Neural crest cell (in vitro differentiated cells): ENCODE data around the gene CRYAA. TPM values are rescaled to one million over a fixed set of nuclear protein-coding genes. Genes with fewer than 3 reads are reported as not detected.

Experiments
- DNase-seq: peaks from one replicate; pipeline ENCODE4 v3.0.0; 2021; ENCODE audit warnings: low read depth, mixed read lengths, low spot score
- H3K27ac Mint-ChIP-seq: one replicate; pipeline ENCODE4 v1.8.0; 2021; ENCODE audit warnings: mild to moderate bottlenecking, mixed read lengths; ENCODE audit not compliant: unreplicated experiment
- H3K27me3 Mint-ChIP-seq: 2 replicates; pipeline ENCODE4 v1.8.0; 2021; ENCODE audit warnings: low read depth, mild to moderate bottlenecking, mixed read lengths
- H3K36me3 Mint-ChIP-seq: 2 replicates; pipeline ENCODE4 v1.8.0; 2021; ENCODE audit warnings: low read depth, mild to moderate bottlenecking, mixed read lengths
- H3K4me1 Mint-ChIP-seq: 2 replicates; pipeline ENCODE4 v1.8.0; 2021; ENCODE audit warnings: mixed read lengths
- H3K4me3 Mint-ChIP-seq: one replicate; pipeline ENCODE4 v1.8.0; 2021; ENCODE audit warnings: mild to moderate bottlenecking, mixed read lengths
- H3K9me3 Mint-ChIP-seq: 2 replicates; pipeline ENCODE4 v1.8.0; 2021; ENCODE audit warnings: mixed read lengths
- total RNA-seq: library from RNA; stranded (reverse); gene quantifications from 2 replicates; pipeline ENCODE4 v1.2.1, GENCODE V29; 2021
- TF ChIP-seq, protein P1 (sequence below): fragments of 200-600 bp; sonication (generic); conservative IDR thresholded peaks from 2 replicates; pipeline ENCODE4 v1.5.0; 2021; ENCODE audit warnings: antibody characterized with exemption, mild to moderate bottlenecking

The CRYAA gene
- total RNA-seq, 1 donor from 2014 or later = not detected

DNA sequence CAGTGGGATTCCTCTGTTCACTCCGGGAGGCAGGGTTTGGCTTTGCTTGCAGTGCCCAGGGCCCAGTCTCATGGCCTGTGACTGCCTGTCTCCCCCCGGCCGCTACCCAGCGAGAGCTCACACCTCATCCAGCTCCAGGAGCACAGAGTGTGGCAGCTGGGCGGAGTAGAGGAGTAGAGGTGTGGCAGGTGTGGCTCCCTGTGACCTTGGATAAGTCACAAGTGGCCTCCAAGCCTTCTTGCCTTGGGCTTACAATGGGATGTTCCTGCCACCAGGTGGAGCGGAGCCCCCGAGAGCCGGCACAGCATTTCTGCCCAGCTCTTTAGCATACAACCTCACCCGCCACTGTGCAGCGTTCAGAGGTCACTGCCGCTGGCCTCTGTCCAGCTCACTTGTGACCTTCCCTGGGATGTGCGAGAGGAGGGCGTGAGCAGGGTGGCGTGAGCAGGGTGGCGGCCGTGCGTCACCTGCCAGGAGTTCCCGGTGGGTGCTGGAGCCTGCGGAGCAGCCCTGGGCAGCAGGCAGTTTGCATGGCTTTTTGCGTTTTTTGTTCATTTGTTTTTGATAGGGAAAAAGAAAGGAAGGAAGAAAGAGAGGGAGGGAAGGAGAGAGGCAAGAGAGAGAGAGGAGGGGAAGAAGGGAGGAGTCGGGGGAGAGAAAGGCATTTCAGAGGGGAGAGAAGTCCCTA lies 42.4 kb downstream of the CRYAA start:
- no peak overlapping the region for H3K27ac Mint-ChIP-seq
- TF ChIP-seq, protein P1, sequence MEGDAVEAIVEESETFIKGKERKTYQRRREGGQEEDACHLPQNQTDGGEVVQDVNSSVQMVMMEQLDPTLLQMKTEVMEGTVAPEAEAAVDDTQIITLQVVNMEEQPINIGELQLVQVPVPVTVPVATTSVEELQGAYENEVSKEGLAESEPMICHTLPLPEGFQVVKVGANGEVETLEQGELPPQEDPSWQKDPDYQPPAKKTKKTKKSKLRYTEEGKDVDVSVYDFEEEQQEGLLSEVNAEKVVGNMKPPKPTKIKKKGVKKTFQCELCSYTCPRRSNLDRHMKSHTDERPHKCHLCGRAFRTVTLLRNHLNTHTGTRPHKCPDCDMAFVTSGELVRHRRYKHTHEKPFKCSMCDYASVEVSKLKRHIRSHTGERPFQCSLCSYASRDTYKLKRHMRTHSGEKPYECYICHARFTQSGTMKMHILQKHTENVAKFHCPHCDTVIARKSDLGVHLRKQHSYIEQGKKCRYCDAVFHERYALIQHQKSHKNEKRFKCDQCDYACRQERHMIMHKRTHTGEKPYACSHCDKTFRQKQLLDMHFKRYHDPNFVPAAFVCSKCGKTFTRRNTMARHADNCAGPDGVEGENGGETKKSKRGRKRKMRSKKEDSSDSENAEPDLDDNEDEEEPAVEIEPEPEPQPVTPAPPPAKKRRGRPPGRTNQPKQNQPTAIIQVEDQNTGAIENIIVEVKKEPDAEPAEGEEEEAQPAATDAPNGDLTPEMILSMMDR = peak; percentile 48
- no peak overlapping the region for H3K4me3 Mint-ChIP-seq
- H3K4me1 Mint-ChIP-seq = peaks cover 5% of the 10 kb centered on the region
- peak; percentile 28 for DNase-seq
- H3K36me3 Mint-ChIP-seq = no peaks in the 10 kb centered on the region
- peaks cover 2% of the 10 kb centered on the region for H3K27me3 Mint-ChIP-seq
- H3K9me3 Mint-ChIP-seq = no peaks in the 10 kb centered on the region

DNA sequence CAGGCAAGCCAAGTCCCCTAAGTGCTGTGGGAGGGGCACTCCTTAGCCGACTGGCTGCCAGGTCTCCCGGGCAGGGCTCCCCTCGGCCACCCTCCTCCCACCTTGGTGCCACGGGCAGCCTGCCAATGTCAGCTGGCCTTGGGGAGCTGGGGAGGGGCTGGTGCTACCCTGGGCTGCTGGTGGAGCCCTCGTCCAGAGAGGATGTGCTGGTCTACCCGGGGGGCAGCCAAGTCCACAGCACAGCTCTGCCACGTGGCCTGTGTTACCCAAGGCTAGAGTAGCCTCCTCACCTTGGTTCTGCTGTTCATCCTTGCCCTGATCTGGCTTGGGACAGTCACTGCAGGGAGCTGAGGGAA lies 42.9 kb downstream of the CRYAA start:
- peaks cover 5% of the 10 kb centered on the region for H3K4me1 Mint-ChIP-seq
- no peak overlapping the region for H3K27ac Mint-ChIP-seq
- no peaks in the 10 kb centered on the region for H3K9me3 Mint-ChIP-seq
- H3K36me3 Mint-ChIP-seq = no peaks in the 10 kb centered on the region
- TF ChIP-seq, protein P1 = no peak
- no peak for DNase-seq
- peaks cover 2% of the 10 kb centered on the region for H3K27me3 Mint-ChIP-seq
- H3K4me3 Mint-ChIP-seq = no peak overlapping the region

Other genes with a start within 250 kb of the CRYAA start
- not detected in 2 replicates for gene ERVH48-1, start 243.4 kb upstream of the CRYAA start, total RNA-seq
- gene PKNOX1, start 194.4 kb upstream of the CRYAA start, total RNA-seq = 13.6 and 19.3 TPM in 2 replicates
- gene CBS, start 93.2 kb upstream of the CRYAA start, total RNA-seq = 157 and 165 TPM in 2 replicates
- gene U2AF1, start 61.4 kb upstream of the CRYAA start, total RNA-seq = 17.6 and 37.5 TPM in 2 replicates